HG02623 (cell line): Measurements from ENCODE around the gene FOXL3.

Experiments
- ATAC-seq: cut with Tn5 transposase; IDR thresholded peaks from one replicate; pipeline ENCODE4 v1.9.1; 2021; ENCODE audit warnings: moderate library complexity; ENCODE audit not compliant: unreplicated experiment

FOXL3 gene

GRCh38 chr7:318878-319661, 29.1 kb downstream of the FOXL3 start:
- no peak for ATAC-seq

- ATAC-seq, result no peak
Measured at GRCh38 chr7:320297-320696, 30.3 kb downstream of the FOXL3 start.

GRCh38 chr7:322111-322671, 32.2 kb downstream of the FOXL3 start:
- no peak for ATAC-seq

- ATAC-seq, result no peak
Measured at GRCh38 chr7:322708-323111, 32.7 kb downstream of the FOXL3 start.

- ATAC-seq, result no peak
Measured at GRCh38 chr7:323410-323809, 33.4 kb downstream of the FOXL3 start.

GRCh38 chr7:324011-324410, 34.0 kb downstream of the FOXL3 start:
- ATAC-seq, result no peak

- no peak for ATAC-seq
Measured at GRCh38 chr7:325051-325798, 35.3 kb downstream of the FOXL3 start.

GRCh38 chr7:325811-326210, 35.8 kb downstream of the FOXL3 start:
- no peak for ATAC-seq

- no peak for ATAC-seq
Measured at GRCh38 chr7:326273-326672, 36.3 kb downstream of the FOXL3 start.

GRCh38 chr7:326809-327232, 36.9 kb downstream of the FOXL3 start:
- ATAC-seq, result no peak

- ATAC-seq, result no peak
Measured at GRCh38 chr7:327233-327931, 37.4 kb downstream of the FOXL3 start.

GRCh38 chr7:327991-328702, 38.2 kb downstream of the FOXL3 start:
- ATAC-seq, result no peak

- ATAC-seq, result no peak
Measured at GRCh38 chr7:329691-330281, 39.8 kb downstream of the FOXL3 start.

- ATAC-seq, result no peak
Measured at GRCh38 chr7:330511-331230, 40.7 kb downstream of the FOXL3 start.

- no peak for ATAC-seq
Measured at GRCh38 chr7:332020-332517, 42.1 kb downstream of the FOXL3 start.

- no peak for ATAC-seq
Measured at GRCh38 chr7:332646-333392, 42.8 kb downstream of the FOXL3 start.

GRCh38 chr7:333393-333764, 43.4 kb downstream of the FOXL3 start:
- no peak for ATAC-seq

- ATAC-seq, result no peak
Measured at GRCh38 chr7:334618-335357, 44.8 kb downstream of the FOXL3 start.
